Liver (tissue), 9 donors: ENCODE measurements around the gene SDK2. TPM values are rescaled to one million over a fixed set of nuclear protein-coding genes. Genes with fewer than 3 reads are reported as not detected.

Experiments used
- DNase-seq: peaks from one replicate; pipeline ENCODE4 v3.0.0-alpha.2; 2017; ENCODE audit warnings: low spot score
- H3K27ac ChIP-seq, 2 donors: one replicate each; pipeline ENCODE4 v1.7.0; 2013; ENCODE audit warnings: inconsistent platforms in 2 of 2, low read length in 2 of 2, control low read depth in 1 of 2, low read depth in 1 of 2, mild to moderate bottlenecking in 1 of 2
- H3K27me3 ChIP-seq, 4 donors: one replicate each; pipeline versions ENCODE4 v1.6.1 to v1.7.0; 2013; ENCODE audit warnings: low read length in 3 of 4, inconsistent platforms in 1 of 4, mild to moderate bottlenecking in 1 of 4, moderate library complexity in 1 of 4; ENCODE audit not compliant: control insufficient read depth in 4 of 4, insufficient read depth in 4 of 4
- H3K36me3 ChIP-seq, 4 donors: one replicate each; pipeline versions ENCODE4 v1.6.1 to v1.7.0; 2013; ENCODE audit warnings: low read length in 3 of 4, mild to moderate bottlenecking in 3 of 4, low read depth in 1 of 4, moderate library complexity in 1 of 4; ENCODE audit not compliant: control insufficient read depth in 4 of 4, insufficient read depth in 3 of 4
- H3K4me1 ChIP-seq, 4 donors: one replicate each; pipeline versions ENCODE4 v1.6.1 to v1.7.0; 2013; ENCODE audit warnings: low read length in 3 of 4, mild to moderate bottlenecking in 3 of 4, moderate library complexity in 1 of 4; ENCODE audit not compliant: control insufficient read depth in 4 of 4, insufficient read depth in 4 of 4
- H3K4me3 ChIP-seq, 3 donors: one replicate each; pipeline versions ENCODE4 v1.6.1 to v1.7.0; 2013; ENCODE audit warnings: low read length in 3 of 3, control low read depth in 1 of 3, low read depth in 1 of 3, mild to moderate bottlenecking in 1 of 3
- H3K9ac ChIP-seq, 2 donors: one replicate each; pipeline ENCODE4 v1.7.0; 2013; ENCODE audit warnings: low read length in 2 of 2, mild to moderate bottlenecking in 2 of 2, moderate library complexity in 2 of 2, control low read depth in 1 of 2, low read depth in 1 of 2
- H3K9me3 ChIP-seq, 4 donors: one replicate each; pipeline versions ENCODE4 v1.6.1 to v1.7.0; 2013; ENCODE audit warnings: low read length in 3 of 4; ENCODE audit not compliant: control insufficient read depth in 4 of 4
- CTCF ChIP-seq: fragments of 150-350 bp; IDR thresholded peaks from 2 replicates; pipeline ENCODE4 v1.5.1; 2017; ENCODE audit warnings: improper control_type of control experiment, low read depth, low read length; ENCODE audit not compliant: missing input control
- EGR1 ChIP-seq, 2 donors: IDR thresholded peaks; 2 replicates each; pipeline ENCODE4 v1.6.1; 2016 to 2018; ENCODE audit warnings: antibody characterized with exemption in 2 of 2, low read depth in 2 of 2
- FOXA1 ChIP-seq: IDR thresholded peaks from 2 replicates; pipeline ENCODE4 v1.6.1; 2016; ENCODE audit warnings: antibody characterized with exemption
- FOXA2 ChIP-seq: IDR thresholded peaks from 2 replicates; pipeline ENCODE4 v1.6.1; 2016; ENCODE audit warnings: antibody characterized with exemption
- GABPA ChIP-seq, 2 donors: IDR thresholded peaks in 1 of 2; conservative IDR thresholded peaks in 1 of 2; 2 replicates each; pipeline ENCODE4 v1.6.1; 2016; ENCODE audit warnings: antibody characterized with exemption in 2 of 2, mild to moderate bottlenecking in 1 of 2, moderate library complexity in 1 of 2
- HNF4A ChIP-seq, 2 donors: conservative IDR thresholded peaks; 2 replicates each; pipeline ENCODE4 v1.6.1; 2016; ENCODE audit warnings: antibody characterized with exemption in 2 of 2, mild to moderate bottlenecking in 2 of 2
- HNF4G ChIP-seq: IDR thresholded peaks from 2 replicates; pipeline ENCODE4 v1.6.1; 2016; ENCODE audit warnings: antibody characterized with exemption
- JUND ChIP-seq, 2 donors: IDR thresholded peaks; 2 replicates each; pipeline ENCODE4 v1.6.1; 2016; ENCODE audit warnings: antibody characterized with exemption in 2 of 2
- MAX ChIP-seq: IDR thresholded peaks from 2 replicates; pipeline ENCODE4 v1.6.1; 2016; ENCODE audit warnings: antibody characterized with exemption
- NR2F2 ChIP-seq: IDR thresholded peaks from 2 replicates; pipeline ENCODE4 v1.6.1; 2016; ENCODE audit warnings: antibody characterized with exemption
- RAD21 ChIP-seq, 2 donors: IDR thresholded peaks; 2 replicates each; pipeline ENCODE4 v1.6.1; 2016; ENCODE audit warnings: antibody characterized with exemption in 2 of 2, mild to moderate bottlenecking in 2 of 2
- REST ChIP-seq: IDR thresholded peaks from 2 replicates; pipeline ENCODE4 v1.6.1; 2016; ENCODE audit warnings: antibody characterized with exemption, mild to moderate bottlenecking
- RXRA ChIP-seq, 2 donors: IDR thresholded peaks; 2 replicates each; pipeline ENCODE4 v1.6.1; 2017 to 2018; ENCODE audit warnings: antibody characterized with exemption in 2 of 2, mild to moderate bottlenecking in 1 of 2
- SP1 ChIP-seq: IDR thresholded peaks from 2 replicates; pipeline ENCODE4 v1.6.1; 2018; ENCODE audit warnings: antibody characterized with exemption, mild to moderate bottlenecking
- TAF1 ChIP-seq: conservative IDR thresholded peaks from 2 replicates; pipeline ENCODE4 v1.6.1; 2016; ENCODE audit warnings: antibody characterized with exemption, mild to moderate bottlenecking
- YY1 ChIP-seq: IDR thresholded peaks from 2 replicates; pipeline ENCODE4 v1.6.1; 2016; ENCODE audit warnings: antibody characterized with exemption, mild to moderate bottlenecking
- ZBTB33 ChIP-seq: IDR thresholded peaks from 2 replicates; pipeline ENCODE4 v1.6.1; 2016; ENCODE audit warnings: antibody characterized with exemption
- WGBS: extraction: QIAGEN DNeasy Blood & Tissue Kit; methylation state at CpG from one replicate; pipeline ENCODE4 v1.1.7; 2013; 5-methylcytosine and 5-hydroxymethylcytosine counted together
- polyA plus RNA-seq, 2 donors: library from polyadenylated mRNA; stranded (reverse) in 1 of 2; unstranded in 1 of 2; fragments of 200-250 nt in 1 of 2; fragments of >200 nt in 1 of 2; fragmentation: Nextera tagmentation in 1 of 2; extraction: Ambion mirVana in 1 of 2; gene quantifications; one replicate each; pipeline versions ENCODE4 v1.2.1 to v1.2.3, GENCODE V29; 2013 to 2015
- total RNA-seq, 2 donors: library from RNA; depleted of rRNA; stranded (reverse); fragments of >200 nt; gene quantifications; one replicate each; pipeline ENCODE4 v1.2.3, GENCODE V29; 2014
- TF ChIP-seq, protein P1 (sequence below): IDR thresholded peaks from 2 replicates; pipeline ENCODE4 v1.6.1; 2016; ENCODE audit warnings: antibody characterized with exemption
- donor health status: healthy.
- donor health status: healthy.
- donor health status: healthy.
- donor health status: healthy.
- donor health status: healthy.

The SDK2 gene
- total and polyA plus RNA-seq, 4 donors: 0.05 to 0.42 (median 0.10) TPM

DNA sequence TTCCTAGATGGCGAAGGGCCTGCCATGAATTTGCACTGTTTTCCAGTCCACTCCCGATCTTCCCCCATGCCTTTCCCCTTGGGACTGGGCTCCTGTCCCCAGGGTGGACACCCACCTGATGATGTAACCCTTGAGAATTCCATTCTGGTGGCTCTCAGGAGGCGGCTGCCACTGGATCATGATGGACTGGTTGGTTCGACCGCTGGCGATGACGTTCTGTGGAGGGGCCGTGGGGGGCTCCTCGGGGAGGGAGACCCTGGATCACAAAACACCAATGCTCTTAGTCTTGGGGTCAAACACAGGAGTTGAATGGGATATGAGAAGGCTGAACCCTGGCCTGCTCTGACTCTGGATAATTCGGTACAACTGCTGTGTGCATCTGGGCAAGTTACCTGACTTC lies 225.2 kb downstream of the SDK2 start:
- Histone ChIP-seq H3K9me3 (no peaks in the 10 kb centered on the region), H3K36me3 (no peaks in the 10 kb centered on the region), H3K4me3 (no peak overlapping the region), H3K27me3 (no peaks in the 10 kb centered on the region), H3K27ac (no peak overlapping the region), H3K9ac (no peak overlapping the region), H3K4me1 (no peaks in the 10 kb centered on the region)
- WGBS: 89% methylated on average over 10 of the region's 10 CpGs
- DNase-seq: no peak
- TF ChIP-seq ZBTB33 (no peak), REST (no peak), CTCF (no peak), NR2F2 (no peak), HNF4G (no peak), FOXA1 (no peak), TAF1 (no peak), GABPA (IDR thresholded peaks at IDR 0.05 in 1 of 2, conservative IDR thresholded peaks at IDR 0.05 in 1 of 2) (no peak), YY1 (no peak), EGR1 (IDR thresholded peaks at IDR 0.05; ENCODE audit: low read depth in 2 of 2) (no peak), FOXA2 (no peak), SP1 (no peak), HNF4A (conservative IDR thresholded peaks at IDR 0.05) (no peak), RAD21 (IDR thresholded peaks at IDR 0.05) (no peak), JUND (IDR thresholded peaks at IDR 0.05) (no peak), MAX (no peak), RXRA (IDR thresholded peaks at IDR 0.05) (no peak)
- TF ChIP-seq, protein P1, sequence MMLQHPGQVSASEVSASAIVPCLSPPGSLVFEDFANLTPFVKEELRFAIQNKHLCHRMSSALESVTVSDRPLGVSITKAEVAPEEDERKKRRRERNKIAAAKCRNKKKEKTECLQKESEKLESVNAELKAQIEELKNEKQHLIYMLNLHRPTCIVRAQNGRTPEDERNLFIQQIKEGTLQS: no peak
